GM21717 (cell line): ENCODE measurements around the gene STARD13.
A peak's percentile ranks its signal among the peaks of the same experiment; 100 is the strongest.

ENCODE experiments used
- ATAC-seq: cut with Tn5 transposase; IDR thresholded peaks from one replicate; pipeline ENCODE4 v1.9.1; 2021; ENCODE audit warnings: mild to moderate bottlenecking, moderate library complexity; ENCODE audit not compliant: unreplicated experiment

STARD13 gene

DNA sequence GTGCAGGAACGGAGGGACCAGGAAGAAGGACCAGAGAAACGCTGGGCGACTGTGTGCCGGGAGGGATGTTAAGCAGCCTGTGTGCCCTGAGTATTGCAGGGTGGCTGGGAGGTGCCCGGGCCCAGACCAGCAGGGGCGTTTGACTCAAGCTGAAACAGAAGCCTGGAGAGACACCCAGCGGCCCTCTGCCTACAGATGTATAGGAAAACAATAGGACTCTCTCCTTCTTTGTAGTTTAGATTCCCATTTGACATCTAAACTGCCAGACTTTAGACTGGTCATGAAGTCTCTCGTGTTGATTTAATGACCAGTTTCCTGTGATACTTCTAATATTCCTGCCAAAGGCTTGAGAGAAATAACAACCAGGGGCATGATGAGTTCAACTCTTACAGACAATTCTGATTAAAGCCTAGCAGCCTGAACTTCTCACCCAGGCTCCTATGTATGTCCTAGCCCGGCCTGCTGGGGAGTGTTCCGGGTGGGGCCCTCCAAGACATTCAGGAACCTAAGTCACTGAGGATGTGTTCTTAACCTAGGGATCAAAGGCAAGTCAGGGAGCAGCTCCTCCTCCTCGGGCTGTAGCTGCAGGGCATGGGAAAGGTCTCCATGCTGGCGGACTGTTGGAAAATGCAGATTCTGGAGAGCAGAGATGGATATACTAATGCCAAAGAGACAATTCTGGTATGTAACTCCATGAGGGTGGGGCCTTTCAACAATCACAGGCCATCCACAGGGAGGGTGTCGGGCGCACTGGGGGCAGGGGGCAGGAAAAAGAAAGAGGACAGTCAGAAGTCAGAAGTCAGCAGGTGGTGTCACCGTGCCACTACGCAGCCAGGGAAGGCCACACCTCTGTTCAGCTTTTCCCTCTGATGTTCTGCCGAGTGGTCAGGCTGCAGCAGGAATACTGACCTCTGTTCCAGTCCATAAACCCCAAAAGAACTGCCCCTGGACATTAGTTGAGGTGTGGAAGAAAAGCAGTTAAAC is 131.8 kb downstream of the STARD13 start:
- ATAC-seq, result no peak

DNA sequence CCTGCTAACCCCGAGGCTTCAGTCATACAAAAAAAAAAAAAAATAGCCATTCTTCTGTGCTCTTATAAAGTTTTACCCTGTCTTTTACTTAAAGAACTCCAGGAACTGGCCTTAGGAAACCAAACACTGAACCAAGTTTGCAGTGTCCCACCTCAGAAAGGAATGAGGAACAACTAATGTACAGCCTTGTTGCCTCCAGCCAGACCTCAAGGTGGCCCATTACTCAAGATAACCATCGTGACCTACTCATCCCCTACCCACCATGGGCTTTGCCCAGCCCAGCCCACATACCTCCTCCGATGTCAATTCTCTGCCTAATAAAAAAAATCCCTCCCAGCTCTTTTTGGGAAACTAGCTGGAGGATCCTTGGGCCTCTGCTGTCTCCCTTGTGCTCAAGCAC is 133.2 kb downstream of the STARD13 start:
- ATAC-seq, result no peak

- no peak for ATAC-seq
Observed at GRCh38 chr13:33150662-33151061, 134.9 kb downstream of the STARD13 start.

DNA sequence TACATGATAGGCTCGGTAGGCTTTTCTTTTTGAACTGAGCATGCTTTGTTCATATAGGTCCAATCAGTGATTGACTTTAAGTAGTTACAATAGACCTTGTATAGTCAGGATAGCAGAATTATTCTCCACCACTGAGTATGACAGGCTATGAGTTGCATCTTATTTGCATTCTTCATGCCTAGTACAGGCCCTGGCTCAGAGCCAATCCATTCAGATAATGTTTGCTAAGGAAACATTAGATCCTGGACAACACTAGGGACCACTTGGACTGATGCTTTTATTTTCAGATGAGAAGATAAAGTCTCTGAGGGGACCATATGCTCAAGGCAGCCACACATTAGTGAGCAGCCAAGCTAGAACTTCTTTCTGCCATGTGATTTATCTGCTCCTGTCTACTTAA is 135.4 kb downstream of the STARD13 start:
- ATAC-seq, result no peak

- no peak for ATAC-seq
Observed at GRCh38 chr13:33147832-33148231, 137.7 kb downstream of the STARD13 start.

- ATAC-seq, result peak; percentile 92
Observed at GRCh38 chr13:33146843-33147611, 138.5 kb downstream of the STARD13 start.

DNA sequence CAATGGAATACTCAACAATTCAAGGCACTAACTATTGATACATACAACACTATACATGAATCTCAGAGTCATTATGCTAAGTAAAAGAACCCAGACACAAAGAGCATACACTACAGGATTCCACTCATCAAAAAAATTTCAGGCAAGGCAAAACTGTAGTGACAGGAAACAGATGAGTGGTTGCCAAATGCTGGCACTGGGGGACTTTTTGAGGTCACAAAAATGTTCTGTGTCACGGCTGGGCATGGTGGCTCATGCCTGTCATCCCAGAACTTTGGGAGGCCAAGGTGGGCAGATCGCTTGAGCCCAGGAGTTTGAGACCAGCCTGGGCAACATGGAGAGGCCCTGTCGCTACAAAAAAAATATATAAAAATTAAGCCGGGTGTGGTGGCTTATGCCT is 139.9 kb downstream of the STARD13 start:
- no peak for ATAC-seq

GRCh38 chr13:33144358-33144784 is 141.2 kb downstream of the STARD13 start:
- no peak for ATAC-seq

DNA sequence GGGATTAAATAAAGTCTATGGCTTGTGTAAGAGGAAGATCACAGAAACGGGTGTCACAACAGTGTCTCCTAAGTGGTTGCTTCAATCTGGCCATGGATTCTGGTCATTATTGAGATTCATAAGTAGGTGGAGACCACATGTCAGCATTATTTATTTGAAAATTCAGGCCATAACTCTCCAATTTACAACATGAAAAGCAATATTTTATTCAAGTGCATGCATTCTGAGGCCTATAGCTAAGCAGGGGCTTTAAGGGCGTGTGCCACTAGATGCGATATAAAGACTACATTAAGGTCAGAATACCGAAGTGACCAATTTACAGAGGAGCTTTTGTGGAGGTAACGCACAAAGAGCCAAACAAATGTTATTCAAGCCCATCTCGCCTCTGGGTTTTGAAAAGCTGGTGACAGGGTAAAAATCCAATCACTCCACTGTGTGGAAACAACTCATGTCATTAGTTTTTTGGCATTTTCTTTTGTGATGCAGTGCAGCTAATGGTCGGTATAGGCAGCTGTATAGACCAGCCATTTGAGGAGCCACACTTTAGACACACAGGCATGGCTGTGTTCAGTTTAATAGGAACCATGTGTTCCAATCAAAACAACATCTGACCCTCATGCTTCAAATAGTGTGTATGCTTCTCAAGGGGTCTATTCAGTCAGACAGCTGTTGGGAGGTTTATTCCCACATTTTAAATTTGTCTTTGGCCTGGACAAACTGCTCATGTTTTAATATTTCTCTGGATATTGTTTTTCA is 145.6 kb downstream of the STARD13 start:
- ATAC-seq, result no peak

GRCh38 chr13:33139184-33139583 is 146.4 kb downstream of the STARD13 start:
- no peak for ATAC-seq

DNA sequence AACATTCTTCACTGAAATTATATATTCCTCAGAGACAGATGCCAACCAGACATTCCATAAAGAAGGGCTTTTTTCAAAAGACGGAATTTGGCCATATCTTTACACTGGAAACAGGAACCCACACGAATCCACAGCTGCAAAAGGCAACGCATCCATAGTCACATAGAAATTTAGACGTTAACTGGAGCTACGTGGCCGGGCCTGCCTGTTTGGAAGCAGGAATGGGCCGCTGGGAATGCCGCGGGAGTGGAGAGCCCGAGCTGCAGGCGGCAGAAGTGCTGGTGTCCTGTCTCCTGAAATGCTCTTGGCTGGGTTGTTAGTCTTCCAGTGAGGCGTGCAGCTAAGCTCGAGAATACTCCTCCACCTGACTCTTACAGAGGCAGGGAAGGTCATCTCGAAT is 147.1 kb downstream of the STARD13 start:
- no peak for ATAC-seq

DNA sequence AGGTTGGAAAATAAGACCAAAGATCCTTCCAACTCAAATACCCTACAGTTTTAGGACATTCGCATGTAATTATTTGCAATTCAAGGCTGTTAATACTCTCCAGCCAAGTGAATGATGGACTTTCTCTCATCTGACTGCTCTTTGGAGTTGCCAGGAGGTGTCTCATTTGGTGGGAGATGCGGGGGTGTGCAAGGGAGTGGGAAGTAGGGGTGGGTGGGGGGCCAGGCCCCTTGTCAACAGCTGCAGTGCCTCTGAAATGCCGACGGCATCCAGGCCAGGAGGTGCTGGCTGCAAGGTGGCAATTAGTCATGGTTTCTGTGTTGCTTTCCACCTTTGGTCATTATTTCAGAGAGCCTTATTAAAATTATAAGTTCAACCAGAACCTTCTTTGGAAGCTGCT is 147.8 kb downstream of the STARD13 start:
- no peak for ATAC-seq

DNA sequence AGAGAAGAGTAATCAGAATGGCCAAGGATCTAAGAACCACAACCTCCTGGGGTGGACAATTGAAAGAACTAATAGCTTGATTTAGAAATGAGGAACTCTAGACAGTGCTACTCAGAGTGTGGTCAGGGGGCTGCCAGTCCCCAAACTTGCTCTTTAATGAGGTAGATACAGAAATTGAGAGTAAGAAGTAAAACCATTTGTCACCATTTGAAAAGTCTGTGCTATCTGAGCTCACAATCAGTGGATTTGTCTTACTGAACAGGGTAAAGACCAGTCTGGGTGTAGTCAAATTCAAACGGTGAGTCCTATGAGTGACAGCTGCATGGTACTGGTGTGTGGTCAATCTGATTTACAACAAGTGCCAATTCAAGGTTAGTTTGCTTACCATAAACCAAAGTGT is 150.5 kb downstream of the STARD13 start:
- no peak for ATAC-seq

DNA sequence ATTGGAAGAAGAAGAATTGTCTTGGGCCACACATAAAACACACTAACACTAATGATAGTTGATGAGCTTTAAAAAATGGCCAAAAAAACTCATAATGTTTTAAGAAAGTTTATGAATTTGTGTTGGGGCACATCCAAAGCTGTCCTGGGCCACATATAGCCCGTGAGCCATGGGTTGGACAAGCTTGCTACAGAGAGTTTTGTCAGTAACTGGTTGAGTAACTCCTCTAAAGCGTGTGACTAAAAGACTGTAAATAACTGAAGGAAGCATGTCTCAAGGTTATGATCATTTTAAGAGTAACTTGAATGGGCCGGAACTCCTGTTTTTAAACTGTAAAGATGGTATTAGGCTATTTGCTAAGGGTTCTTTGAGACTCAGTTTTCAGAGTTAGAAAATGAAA is 151.3 kb downstream of the STARD13 start:
- ATAC-seq, result no peak

DNA sequence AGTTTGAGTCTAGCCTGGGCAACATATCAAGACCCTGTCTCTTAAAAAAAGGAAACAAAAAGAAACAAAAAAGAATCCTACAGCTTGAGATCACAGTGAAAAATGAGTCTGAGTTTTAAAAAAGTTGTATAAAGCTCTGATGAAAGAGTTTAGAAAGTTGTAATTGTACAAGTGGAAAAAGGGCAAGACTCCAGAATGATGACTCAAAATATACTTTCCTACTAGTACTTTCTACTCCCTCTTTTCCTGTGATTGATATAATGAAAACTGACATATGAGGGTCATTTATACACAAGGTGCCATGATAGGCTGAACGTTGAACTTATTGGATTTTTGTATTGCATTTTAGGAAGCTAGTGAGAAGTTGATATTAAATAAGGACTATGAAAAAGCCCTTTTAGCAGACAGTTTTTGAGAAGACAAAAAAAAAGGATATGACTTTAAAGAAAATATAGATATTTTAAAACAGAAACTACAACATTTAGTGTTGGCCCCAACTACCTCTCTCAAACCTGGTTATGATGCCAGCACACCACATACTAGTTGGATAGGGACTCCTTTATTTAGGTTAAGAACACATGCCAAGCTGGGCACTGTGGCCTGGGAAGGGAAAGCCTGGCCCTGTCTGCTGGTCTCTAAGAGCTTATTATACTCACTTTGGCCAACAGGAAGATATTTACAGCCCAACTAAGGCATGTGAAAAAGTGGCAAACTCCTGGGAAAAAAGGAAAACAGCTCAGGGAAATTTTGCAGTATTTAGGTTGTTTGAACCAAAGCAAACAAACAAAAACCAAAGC is 152.7 kb downstream of the STARD13 start:
- no peak for ATAC-seq

GRCh38 chr13:33129886-33130285 is 155.7 kb downstream of the STARD13 start:
- ATAC-seq, result no peak

GRCh38 chr13:33129094-33129832 is 156.3 kb downstream of the STARD13 start:
- no peak for ATAC-seq

DNA sequence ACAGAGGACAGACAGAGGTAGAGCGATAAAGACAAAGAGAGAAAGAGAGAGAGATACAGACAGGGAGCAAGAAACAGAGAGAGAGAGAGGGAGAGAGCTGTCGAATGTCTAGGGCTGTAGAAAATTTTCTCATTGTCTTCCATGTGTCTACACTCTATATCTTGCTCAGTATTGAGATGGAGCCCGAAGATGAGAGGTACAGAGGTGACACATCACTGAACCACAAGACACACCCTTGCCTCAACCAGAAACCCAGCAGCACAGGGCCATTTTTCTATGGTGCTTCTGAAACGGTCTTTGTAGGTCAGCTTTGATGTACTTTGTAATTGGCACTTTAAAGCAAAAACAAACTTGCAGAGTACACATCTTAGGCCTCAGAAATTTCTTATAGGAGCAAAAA is 157.4 kb downstream of the STARD13 start:
- no peak for ATAC-seq

DNA sequence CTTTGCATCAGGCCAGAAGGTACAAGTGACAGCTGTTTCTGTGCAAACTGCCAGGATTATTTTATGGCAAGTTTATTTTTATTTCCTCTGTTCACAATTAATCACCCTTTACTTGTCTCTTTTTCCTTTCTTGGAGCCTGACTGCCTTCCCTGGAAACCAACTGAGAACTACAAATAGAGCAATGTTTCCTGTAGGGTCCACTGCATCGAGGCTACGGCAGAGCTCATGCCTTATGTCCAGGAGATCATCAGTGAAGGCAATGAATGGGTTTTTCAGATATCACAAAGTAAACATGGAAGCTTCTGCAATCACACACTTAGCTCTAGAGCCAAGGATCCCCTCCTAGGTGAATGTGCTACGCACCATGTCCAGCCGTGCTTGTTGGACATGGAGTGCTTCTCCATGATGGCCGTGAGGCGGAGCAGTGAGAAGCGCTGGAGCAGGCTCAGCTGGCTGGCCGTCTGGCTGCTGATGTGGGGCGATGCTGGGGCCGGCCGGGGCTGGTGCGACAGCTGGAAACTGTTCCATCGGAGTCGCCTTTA is 158.5 kb downstream of the STARD13 start:
- no peak for ATAC-seq
